Stimulated activated naive CD8-positive, alpha-beta T cell treated with anti-CD3 and anti-CD28 coated beads, Interleukin-15, amount 100 ng/mL, for 72 hours (primary cell): ENCODE data around the gene KIFC3.
A peak's percentile ranks its signal among the peaks of the same experiment; 100 is the strongest.
"Not testable (repeated sequence)": the region's sequence is repeated elsewhere in the genome, so short reads cannot be mapped to it uniquely, and the experiment has no call there.

Experiments
- ATAC-seq: fragments of 150-1000 bp; cut with Tn5 transposase; 2 replicates; pipeline ENCODE4 v1.10.0; 2021; ENCODE audit warnings: mild to moderate bottlenecking, moderate library complexity
- DNase-seq, 2 donors: peaks; one replicate each; pipeline ENCODE4 v3.0.0; 2021 to 2022
- H3K27ac Mint-ChIP-seq, 2 donors: one replicate each; pipeline ENCODE4 v1.8.0; 2022; ENCODE audit warnings: mild to moderate bottlenecking in 2 of 2, mixed read lengths in 2 of 2, moderate library complexity in 2 of 2
- H3K27me3 Mint-ChIP-seq: one replicate; pipeline ENCODE4 v1.8.0; 2022; ENCODE audit warnings: mixed read lengths
- H3K4me1 Mint-ChIP-seq: one replicate; pipeline ENCODE4 v1.8.0; 2022; ENCODE audit warnings: mild to moderate bottlenecking, mixed read lengths
- H3K4me3 Mint-ChIP-seq, 2 donors: one replicate each; pipeline ENCODE4 v1.8.0; 2022; ENCODE audit warnings: mild to moderate bottlenecking in 2 of 2, mixed read lengths in 2 of 2, moderate library complexity in 1 of 2
- H3K9me3 Mint-ChIP-seq, 2 donors: one replicate each; pipeline ENCODE4 v1.8.0; 2022; ENCODE audit warnings: mixed read lengths in 2 of 2

The KIFC3 gene, protein sequence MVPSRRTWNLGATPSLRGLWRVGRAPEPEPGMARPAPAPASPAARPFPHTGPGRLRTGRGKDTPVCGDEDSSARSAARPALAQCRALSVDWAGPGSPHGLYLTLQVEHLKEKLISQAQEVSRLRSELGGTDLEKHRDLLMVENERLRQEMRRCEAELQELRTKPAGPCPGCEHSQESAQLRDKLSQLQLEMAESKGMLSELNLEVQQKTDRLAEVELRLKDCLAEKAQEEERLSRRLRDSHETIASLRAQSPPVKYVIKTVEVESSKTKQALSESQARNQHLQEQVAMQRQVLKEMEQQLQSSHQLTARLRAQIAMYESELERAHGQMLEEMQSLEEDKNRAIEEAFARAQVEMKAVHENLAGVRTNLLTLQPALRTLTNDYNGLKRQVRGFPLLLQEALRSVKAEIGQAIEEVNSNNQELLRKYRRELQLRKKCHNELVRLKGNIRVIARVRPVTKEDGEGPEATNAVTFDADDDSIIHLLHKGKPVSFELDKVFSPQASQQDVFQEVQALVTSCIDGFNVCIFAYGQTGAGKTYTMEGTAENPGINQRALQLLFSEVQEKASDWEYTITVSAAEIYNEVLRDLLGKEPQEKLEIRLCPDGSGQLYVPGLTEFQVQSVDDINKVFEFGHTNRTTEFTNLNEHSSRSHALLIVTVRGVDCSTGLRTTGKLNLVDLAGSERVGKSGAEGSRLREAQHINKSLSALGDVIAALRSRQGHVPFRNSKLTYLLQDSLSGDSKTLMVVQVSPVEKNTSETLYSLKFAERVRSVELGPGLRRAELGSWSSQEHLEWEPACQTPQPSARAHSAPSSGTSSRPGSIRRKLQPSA

DNA sequence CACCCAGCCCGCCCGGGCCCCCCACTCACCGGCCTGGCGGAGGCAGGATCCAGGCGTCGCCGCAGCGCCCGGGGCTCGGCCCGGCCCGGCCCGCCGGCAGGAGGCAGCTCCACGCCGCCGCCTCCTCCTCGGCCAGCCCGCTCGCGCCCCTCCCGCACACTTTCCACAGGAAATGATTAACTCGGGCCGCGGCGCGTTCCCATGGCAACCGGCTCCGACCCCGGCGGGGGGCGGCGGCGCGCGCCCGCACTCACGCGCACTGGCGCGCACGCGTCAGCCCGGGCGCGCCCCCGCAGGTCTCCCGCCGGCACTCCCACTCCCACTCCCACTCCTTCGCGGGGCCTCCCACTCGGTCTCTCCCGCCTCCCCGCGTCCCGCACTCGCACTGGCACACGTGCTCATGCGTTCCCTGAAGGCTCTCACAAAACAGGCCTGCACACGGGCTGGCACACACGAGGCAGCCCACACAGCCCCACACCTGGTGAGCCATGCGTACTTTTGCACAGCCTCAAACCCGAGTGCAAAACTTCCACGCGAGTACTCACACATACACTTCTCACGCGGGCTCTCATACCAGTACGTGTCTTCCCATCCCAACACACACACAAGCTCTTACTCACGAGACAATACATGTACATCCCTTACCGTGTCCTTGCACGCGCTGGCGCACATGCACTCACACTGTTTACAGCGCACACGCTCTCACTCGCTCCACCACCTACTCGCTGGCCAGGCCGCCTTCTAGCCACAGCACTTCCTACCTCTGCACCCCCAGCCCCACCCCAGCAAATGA is at the start of gene KIFC3:
Gene KIFC3 (minus strand): TSS at position 151 of the 793 bp plus-strand sequence. CDS start 4,248 bp downstream, outside the sequence.
- peak within 1 kb of the TSS; percentile 86 to 90 for H3K27ac Mint-ChIP-seq

DNA sequence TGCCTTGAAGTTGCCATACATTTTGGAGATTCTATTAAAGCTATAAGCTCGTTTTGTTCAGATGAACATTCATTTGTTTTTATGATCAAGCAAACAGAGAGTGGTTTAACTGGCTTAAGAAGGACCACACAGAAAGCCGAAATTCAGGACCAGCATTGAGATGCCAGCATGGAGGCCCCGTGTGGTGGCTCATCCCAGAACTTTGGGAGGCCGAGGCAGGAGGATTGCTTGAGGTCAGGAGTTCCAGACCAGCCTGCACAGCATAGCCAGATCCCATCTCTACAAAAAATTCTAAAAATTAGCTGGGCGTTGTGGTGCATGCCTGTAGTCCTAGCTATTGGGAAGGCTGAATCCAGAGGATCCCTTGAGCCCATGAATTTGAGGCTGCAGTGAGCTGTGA is 45.9 kb upstream of the KIFC3 start:
- ATAC-seq (no peak), DNase-seq (no peak)
- Mint-ChIP-seq H3K4me1 (peaks cover 6% of the 10 kb centered on the region), H3K27me3 (no peaks in the 10 kb centered on the region), H3K9me3 (no peaks in the 10 kb centered on the region), H3K27ac (no peak overlapping the region), H3K4me3 (no peak overlapping the region)

More for the DNA sequence above, at the start of gene KIFC3:
- H3K4me1 Mint-ChIP-seq, result peaks cover 46% of the 10 kb centered on the region
- H3K27me3 Mint-ChIP-seq, result peaks cover 61% of the 10 kb centered on the region
- H3K4me3 Mint-ChIP-seq, result peak within 1 kb of the TSS; percentile 89 to 91
- ATAC-seq (peak; percentile 79), DNase-seq (peak; percentile 52 to 70)
- H3K9me3 Mint-ChIP-seq, result no peaks in the 10 kb centered on the region

DNA sequence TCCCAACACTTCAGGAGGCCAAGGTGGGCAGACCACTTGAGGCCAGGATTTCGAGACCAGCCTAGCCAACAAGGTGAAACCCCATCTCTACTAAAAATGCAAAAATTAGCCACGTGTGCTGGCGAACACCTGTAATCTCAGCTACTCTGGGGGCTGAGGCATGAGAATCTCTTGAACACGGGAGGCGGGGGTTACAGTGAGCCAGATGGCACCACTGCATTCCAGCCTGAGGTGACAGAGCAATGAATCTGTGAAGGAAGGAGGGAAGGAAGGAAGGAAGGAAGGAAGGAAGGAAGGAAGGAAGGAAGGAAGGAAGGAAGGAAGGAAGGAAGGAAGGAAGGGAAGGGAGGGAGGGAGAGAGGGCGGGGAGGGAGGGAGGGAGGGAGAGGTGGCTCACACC is 44.6 kb upstream of the KIFC3 start:
- H3K4me1 Mint-ChIP-seq, H3K4me3 Mint-ChIP-seq, ATAC-seq, DNase-seq, H3K27me3 Mint-ChIP-seq, H3K9me3 Mint-ChIP-seq: not testable (repeated sequence)
- peak overlapping the region in 1 of 2 donors; percentile 25 for H3K27ac Mint-ChIP-seq

DNA sequence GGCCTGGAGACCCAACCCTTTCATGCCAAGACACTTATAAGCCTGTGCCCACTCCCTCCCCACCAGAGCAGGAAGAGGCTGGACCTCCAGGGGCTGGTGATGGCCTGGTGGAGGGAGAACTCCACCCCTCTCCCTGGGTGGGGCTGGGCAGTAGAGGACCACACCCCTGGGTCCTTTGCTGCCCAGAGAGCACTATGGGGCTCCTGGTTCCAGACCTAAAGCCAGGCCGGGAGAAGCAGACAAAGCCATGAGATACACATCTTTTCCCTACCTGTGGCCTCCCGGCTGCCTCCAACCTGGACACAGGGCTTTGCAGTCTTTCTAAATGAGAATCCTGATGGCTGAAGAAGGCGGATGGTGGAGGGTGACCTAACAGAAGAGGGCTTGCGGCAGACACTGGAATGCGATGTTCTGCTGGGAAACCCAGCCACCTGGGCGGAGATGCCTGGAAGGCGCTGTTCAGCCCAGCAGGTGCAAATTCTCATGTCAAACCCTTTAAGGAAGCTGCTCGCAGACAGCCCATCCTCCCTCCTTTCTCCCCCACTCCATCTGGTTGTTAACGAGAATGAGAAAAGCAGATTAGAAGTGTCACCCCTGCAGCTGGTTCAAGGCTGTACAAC is 43.9 kb upstream of the KIFC3 start:
- Mint-ChIP-seq H3K27ac (no peak overlapping the region), H3K4me3 (no peak overlapping the region), H3K27me3 (no peaks in the 10 kb centered on the region), H3K4me1 (peaks cover 6% of the 10 kb centered on the region), H3K9me3 (no peaks in the 10 kb centered on the region)
- no peak for DNase-seq
- ATAC-seq, result no peak

DNA sequence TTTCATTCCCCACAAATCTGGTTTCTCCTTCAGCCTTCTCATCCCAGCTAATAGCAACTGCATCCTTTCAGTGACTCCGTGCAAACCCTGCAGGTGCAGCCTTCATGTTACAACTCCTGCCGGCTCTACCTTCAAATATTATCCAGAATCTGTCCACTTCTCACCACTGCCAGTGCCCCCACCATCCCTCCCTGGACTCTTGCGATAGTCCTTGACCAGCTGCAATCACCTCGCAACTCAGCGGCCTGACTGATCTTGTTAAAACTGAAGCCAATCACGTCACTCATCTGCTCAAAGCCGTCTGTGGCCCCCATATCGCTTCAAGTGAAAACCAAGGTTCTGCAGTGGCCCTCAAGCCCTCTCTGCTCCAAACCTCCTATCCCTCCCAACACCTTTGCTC is 42.8 kb upstream of the KIFC3 start:
- Mint-ChIP-seq H3K9me3 (no peaks in the 10 kb centered on the region), H3K27ac (peak overlapping the region in 1 of 2 donors; percentile 89), H3K4me3 (no peak overlapping the region), H3K27me3 (no peaks in the 10 kb centered on the region), H3K4me1 (peaks cover 6% of the 10 kb centered on the region)
- ATAC-seq (no peak), DNase-seq (no peak)

DNA sequence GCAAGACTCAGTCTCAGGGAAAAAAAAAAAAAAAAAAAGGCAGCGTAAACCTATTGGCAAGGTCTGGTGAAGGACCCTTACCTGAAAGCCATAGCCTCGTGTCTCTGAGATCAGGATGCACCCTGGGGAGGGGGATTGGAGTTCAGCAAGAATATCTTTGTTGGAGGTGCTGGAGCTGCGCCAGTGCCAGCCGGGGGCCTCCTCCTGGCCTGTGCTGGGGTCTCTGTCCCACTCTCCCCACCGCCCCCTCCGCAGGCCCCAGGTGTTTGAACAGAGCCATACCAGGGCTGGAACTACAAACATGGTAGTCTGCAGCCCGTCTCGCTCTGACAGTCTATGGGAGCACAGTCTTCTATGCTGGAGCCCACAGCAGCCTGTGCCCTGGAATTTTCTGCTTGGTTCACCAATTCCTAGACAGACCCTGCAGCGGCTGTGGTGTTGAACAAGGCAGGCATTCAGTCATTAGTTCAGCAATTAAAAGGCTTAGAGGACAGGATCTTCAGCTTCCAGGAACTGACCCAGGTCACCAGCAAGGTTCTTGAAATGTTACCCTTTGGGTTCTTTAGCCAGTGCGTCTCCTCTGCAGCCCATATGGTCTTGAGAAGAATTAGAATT is 42.2 kb upstream of the KIFC3 start:
- Mint-ChIP-seq H3K27ac (no peak overlapping the region), H3K27me3 (no peaks in the 10 kb centered on the region), H3K4me3 (no peak overlapping the region), H3K4me1 (peaks cover 6% of the 10 kb centered on the region), H3K9me3 (no peaks in the 10 kb centered on the region)
- ATAC-seq (no peak), DNase-seq (no peak)

DNA sequence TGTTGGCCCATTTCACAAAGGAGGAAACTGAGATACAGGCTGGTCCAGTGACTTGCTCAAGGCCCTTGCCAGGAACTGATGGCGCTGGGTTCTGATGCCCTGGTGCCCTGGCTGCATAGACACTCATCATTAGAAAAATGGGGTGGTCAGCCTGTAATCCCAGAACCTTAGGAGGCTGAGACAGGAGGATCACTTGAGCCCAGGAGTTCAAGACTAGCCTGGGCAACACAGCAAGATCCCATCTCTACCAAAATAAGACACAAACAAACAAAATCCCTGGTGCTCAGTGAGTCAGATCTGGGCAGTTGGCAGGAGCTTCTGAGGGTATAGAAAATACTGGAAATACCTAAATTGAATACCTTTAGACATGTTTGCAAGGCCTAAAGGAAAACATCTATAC is 41.1 kb upstream of the KIFC3 start:
- Mint-ChIP-seq H3K27me3 (no peaks in the 10 kb centered on the region), H3K27ac (peak overlapping the region in 1 of 2 donors; percentile 52), H3K9me3 (no peaks in the 10 kb centered on the region), H3K4me1 (peaks cover 6% of the 10 kb centered on the region), H3K4me3 (no peak overlapping the region)
- ATAC-seq (no peak), DNase-seq (no peak)

DNA sequence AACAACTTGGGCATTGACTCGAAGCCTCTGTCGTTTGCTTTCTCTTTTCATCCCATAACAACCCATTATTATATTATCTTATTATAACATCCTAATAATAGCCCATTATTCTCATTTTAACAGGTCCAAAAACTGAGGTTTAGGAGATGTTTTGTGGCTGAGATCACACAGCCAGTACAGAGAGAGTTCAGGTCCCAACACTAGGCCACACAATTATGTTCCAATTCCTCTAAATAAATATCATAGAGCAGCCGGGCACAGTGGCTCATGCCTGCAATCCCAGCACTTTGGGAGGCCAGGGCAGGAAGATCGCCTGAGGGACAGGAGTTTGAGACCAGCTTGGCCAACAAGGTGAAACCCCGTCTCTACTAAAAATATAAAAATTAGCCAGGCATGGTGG is 40.3 kb upstream of the KIFC3 start:
- no peak for ATAC-seq
- Mint-ChIP-seq H3K27ac (no peak overlapping the region), H3K9me3 (no peaks in the 10 kb centered on the region), H3K4me1 (peaks cover 6% of the 10 kb centered on the region), H3K4me3 (no peak overlapping the region), H3K27me3 (no peaks in the 10 kb centered on the region)
- DNase-seq, result no peak

DNA sequence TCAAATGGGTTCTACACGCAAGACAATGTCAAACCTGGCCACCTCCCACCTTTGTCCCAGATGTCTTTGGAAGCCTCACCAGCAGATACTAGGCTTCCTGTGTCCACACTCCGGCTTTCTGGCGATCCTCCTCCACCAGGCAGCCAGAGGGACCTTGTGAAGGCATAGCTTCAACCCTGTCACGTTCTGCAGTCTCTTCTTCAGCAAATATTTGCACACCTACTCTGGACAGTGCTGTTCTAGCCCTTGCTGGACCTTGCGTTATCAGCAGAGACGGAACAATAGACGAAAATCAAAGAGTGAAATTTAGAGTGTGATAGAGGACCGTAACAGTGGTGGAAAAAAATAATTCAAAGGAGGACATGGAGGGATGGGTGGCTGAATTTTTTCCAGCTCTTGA is 38.5 kb upstream of the KIFC3 start:
- Mint-ChIP-seq H3K27ac (no peak overlapping the region), H3K27me3 (no peaks in the 10 kb centered on the region), H3K4me3 (no peak overlapping the region), H3K4me1 (peaks cover 6% of the 10 kb centered on the region), H3K9me3 (no peaks in the 10 kb centered on the region)
- no peak for DNase-seq
- no peak for ATAC-seq

DNA sequence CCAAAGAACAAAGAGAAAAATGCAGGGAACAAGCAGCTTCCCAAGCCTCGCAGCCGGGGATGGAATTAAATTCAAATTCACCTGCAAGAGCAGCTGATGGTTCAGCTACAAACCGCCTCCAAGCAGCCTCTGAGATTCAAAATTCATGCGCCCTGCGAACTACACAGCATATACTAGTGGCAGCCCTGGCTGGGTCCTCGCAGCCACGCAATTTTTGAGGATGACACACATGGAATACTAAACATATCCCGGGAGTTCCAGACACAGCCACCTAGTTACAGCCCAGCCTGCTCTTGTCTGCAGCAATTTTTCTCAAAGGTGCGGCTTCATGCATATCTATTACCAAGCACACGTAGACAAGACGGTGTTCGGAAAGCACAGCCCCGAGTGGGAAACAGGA is 35.9 kb upstream of the KIFC3 start:
- Mint-ChIP-seq H3K4me3 (no peak overlapping the region), H3K27ac (no peak overlapping the region), H3K27me3 (no peaks in the 10 kb centered on the region), H3K9me3 (no peaks in the 10 kb centered on the region), H3K4me1 (no peaks in the 10 kb centered on the region)
- DNase-seq (no peak), ATAC-seq (no peak)

DNA sequence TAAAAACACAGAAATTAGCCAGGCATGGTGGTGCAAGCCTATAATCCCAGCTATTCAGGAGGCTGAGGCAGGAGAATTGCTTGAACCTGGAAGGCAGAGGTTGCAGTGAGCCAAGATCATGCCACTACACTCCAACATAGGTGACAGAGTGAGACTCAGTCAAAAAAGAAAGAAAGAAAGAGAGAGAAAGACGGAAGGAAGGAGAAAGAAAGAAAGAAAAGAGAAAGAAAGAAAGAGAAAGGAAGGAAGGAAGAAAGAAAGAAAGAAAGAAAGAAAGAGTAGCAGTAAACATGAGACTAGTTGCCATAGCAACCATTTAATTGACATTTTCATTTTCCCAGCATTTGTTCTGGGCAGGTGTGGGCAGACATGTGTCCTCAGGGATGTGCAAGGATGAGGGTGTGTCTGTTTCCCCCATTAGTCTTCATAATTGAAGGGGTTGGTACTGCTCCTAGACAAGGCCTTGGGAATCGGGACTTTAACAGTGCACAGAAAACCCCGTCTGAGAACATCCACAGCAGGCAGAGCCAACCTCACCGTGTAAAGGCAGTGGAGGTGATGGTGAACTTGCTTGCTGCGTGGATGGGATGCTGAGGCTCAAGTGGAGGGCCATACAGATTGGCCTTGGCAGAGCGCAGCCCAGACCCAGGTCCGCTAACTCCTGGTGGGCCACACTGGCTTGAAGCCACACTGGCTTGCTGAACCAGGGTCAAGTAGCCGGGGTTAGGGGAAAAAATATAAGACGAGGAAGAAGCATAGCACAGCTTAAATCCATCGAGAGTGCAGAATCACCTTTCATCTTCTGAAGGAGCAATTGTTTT is 35.2 kb upstream of the KIFC3 start:
- peak overlapping the region; percentile 15 to 45 for H3K27ac Mint-ChIP-seq
- H3K27me3 Mint-ChIP-seq, result no peaks in the 10 kb centered on the region
- no peaks in the 10 kb centered on the region for H3K4me1 Mint-ChIP-seq
- DNase-seq (no peak), ATAC-seq (no peak)
- no peak overlapping the region for H3K4me3 Mint-ChIP-seq
- no peaks in the 10 kb centered on the region for H3K9me3 Mint-ChIP-seq

DNA sequence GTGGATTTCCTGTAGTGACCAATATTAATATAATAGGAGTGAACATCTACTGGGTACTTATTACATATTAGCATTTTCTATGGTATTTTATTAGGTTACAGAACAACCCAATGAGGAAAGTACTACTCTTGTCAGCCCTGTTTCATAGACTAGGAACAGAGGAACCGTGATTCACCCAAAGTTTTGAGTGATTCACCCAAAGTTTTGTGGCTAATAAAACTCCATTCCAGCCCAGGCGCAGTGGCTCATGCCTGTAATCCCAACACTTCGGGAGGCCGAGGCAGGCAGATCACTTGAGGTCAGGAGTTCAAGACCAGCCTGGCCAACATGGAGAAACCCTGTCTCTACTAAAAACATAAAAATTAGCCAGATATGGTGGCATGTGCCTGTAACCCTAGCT is 33.1 kb upstream of the KIFC3 start:
- not testable (repeated sequence) for ATAC-seq, H3K27ac Mint-ChIP-seq, H3K4me1 Mint-ChIP-seq, H3K27me3 Mint-ChIP-seq, H3K9me3 Mint-ChIP-seq, DNase-seq, H3K4me3 Mint-ChIP-seq

DNA sequence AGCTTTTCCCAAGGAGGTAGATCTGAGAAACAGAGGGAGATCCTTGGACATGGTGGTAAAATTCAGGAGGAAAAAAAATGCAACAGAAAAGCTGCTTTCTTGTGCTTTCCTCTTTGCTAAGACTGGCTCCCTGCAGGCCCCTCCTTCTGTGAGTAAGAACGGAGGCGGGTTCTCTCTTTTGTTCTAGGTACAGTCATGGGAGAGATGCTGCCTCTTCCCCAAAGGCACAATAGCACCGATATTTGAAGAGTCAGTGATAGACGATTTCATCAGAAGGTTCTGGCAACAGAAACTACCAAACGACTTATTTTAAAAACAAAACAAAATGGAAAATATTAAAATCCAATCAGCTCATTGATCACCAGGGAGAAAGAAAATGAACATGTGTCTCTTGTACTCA is 32.6 kb upstream of the KIFC3 start:
- H3K4me3 Mint-ChIP-seq, result no peak overlapping the region
- ATAC-seq (no peak), DNase-seq (no peak)
- H3K4me1 Mint-ChIP-seq, result no peaks in the 10 kb centered on the region
- H3K27me3 Mint-ChIP-seq, result no peaks in the 10 kb centered on the region
- no peak overlapping the region for H3K27ac Mint-ChIP-seq
- no peaks in the 10 kb centered on the region for H3K9me3 Mint-ChIP-seq

DNA sequence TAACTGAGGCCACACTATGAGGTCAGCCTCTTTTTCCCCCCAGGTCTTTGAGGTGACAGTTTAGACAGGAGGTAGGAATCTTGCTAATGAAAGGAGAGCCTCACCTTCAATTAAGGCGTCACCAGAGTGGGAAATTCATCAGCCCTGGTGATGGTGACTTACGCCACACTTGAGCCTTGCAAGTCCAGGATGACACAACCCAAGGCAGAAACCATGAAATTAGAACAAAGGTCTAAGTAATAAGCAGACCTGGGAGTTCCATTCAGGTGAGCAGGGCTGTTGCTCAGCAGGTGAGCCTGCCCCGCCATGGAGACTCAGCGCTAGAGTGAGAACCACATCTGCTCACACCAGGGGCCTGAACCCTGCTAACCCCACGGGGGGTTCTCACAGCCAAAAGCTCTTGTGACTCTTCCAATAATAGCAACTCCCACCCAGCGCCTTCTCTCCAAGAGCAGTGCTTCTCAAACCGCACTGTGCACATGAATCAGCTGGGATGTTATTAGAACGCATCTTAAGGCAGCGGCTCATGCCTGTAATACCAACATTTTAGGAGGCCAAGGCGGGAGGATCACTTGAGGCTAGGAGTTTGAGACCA is 28.7 kb upstream of the KIFC3 start:
- DNase-seq (no peak), ATAC-seq (no peak)
- Mint-ChIP-seq H3K27me3 (peaks cover under 1% of the 10 kb centered on the region), H3K4me3 (no peak overlapping the region), H3K4me1 (no peaks in the 10 kb centered on the region), H3K9me3 (no peaks in the 10 kb centered on the region), H3K27ac (no peak overlapping the region)
